IPS-18c (cell line): ENCODE measurements around the gene PVALB.

ENCODE experiments used
- H3K4me3 ChIP-seq: 2 replicates; pipeline ENCODE4 v1.7.0; 2013; ENCODE audit warnings: low read depth, mild to moderate bottlenecking, low read length, moderate library complexity; ENCODE audit not compliant: insufficient read depth
- H3K9me3 ChIP-seq: one replicate; pipeline ENCODE4 v1.6.1; 2013; ENCODE audit warnings: mild to moderate bottlenecking, low read length, moderate library complexity; ENCODE audit not compliant: control insufficient read depth, insufficient read depth

Gene PVALB

DNA sequence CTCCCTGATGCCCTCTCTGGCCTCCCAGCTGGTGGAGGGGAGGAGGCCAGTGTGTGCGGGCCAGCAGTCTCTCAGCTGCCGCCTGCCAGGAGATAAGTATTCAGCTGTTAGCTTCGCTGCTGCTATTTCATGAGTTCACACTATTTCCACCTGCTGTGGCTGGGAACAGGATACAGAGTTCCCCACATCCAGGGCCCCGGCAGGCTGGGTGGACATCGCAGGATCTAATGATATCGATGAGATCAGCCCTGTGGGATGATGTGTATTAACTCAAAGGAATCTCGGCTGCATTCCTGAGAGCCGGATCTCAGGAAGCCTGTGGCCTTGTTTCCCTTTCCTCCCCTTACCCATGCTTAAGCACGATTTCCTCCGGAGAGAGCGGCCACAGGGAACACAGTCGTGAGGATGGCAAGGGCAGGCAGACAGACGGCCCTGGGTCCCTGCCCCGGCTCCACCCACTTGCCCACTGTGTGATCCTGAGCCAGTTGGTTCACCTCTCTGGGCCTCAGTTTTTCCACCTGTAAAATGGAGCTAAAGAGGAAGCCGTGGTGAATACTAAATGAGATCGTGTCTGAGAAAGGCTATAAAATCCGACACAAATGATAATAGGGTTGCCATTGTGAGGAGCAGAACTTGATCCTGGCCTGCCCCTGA is 6.5 kb upstream of the PVALB start:
- Histone ChIP-seq H3K9me3 (no peaks in the 10 kb centered on the region), H3K4me3 (no peak overlapping the region)

DNA sequence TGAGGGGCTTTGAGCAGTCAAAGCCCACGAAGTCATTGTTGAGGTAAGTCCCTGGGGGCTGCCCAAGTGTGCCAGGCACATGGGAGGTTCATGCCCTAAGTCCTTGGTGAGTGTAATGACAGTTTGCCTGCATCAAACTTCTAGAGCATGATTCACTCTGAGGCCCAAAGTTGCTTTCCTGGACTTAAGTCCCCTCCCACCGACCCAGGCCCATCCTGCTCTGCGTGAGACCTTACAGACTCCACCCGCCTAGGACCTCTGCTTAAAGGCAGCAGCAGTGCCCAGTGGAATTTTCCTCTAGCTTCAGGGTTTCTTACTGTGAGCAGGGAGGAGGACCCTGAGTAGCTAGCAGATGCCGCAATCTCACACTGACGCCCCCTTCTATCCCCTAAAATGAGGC is 5.7 kb upstream of the PVALB start:
- H3K9me3 ChIP-seq, result no peaks in the 10 kb centered on the region
- H3K4me3 ChIP-seq, result no peak overlapping the region

DNA sequence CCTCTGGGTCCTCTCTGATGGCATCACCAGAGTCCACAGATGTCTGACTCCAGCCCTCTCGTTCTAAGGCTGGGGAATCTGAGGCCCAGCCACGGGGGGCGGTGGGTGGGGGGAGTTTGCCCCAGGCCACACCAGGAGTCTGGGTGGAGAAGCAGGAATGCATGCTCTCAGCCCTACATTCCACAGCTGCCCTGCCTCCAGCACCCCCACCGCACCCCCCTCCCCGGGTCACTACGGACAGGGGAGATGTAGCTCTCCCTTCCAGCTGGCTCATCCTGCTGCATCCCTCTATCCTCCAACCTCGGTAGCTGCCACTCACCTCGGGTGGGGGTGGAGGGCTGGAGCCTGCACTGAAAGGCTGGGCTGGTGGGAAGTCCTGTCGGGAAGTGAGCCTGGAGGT is 2.3 kb upstream of the PVALB start:
- no peak overlapping the region for H3K4me3 ChIP-seq
- no peaks in the 10 kb centered on the region for H3K9me3 ChIP-seq

DNA sequence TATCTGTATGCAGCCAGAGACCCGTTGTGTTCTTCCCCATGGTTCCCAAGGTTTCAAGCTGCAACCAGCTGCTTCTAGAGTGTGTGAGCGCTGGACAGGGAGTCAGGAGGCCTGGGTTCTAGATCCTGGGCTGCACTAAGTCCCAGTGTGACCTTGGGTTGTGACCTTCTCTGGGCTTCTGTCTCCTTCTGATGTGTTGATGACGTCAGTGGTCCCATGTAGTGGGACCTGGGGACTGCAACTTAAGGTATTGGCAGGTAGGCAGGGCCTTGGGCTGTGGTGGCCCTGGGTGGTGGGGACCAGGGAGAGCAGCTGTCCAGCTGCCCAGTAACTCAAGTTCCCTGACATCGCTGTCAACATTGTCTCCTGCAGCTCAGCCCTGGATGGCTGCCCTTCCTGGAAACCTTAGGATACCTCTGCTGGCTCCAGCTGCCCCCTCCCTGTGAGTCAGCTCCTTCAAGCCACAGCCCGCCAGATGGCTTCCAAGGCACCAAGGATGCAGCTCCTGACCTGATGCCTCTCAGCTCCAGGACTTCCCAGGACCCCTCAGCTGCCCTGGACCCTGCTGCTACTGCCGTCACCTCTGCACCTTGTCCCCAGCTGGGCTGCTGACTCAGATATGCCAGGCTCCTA is 1.3 kb upstream of the PVALB start:
- Histone ChIP-seq H3K4me3 (no peak overlapping the region), H3K9me3 (no peaks in the 10 kb centered on the region)

DNA sequence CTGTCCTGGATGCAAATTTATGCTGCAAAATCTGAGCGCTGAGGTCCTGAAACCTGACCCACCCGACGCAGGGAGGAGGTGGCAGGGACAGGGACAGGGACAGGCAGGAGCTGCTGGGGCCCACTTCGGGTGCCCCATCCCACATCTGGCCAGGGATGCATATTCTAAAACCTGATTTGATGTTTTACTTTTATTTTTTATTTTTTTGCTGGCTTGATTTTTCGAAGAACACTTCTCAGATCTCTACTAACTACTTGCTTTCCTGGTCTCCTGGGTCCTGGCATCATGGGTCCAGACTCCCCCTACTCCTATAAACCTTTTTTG is 652 bp upstream of the PVALB start:
- H3K9me3 ChIP-seq, result no peaks in the 10 kb centered on the region
- no peak overlapping the region for H3K4me3 ChIP-seq

DNA sequence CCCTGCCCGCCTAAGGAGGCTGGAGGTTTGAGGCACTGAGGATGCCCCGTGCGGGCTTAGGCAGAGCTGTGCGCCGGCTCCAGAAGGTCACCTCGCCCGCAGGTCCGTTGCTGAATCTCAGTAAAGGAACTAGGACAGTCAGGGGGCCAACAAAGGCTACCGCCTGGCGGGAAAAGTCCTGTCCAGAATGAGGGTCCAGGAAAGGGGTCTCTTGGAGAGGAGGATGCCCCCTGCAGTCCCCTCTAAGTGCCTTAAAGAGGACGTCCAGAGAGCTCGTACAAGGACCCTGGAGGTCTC is 548 bp downstream of the PVALB start:
- Histone ChIP-seq H3K9me3 (no peaks in the 10 kb centered on the region), H3K4me3 (peak overlapping the region; percentile 54)

DNA sequence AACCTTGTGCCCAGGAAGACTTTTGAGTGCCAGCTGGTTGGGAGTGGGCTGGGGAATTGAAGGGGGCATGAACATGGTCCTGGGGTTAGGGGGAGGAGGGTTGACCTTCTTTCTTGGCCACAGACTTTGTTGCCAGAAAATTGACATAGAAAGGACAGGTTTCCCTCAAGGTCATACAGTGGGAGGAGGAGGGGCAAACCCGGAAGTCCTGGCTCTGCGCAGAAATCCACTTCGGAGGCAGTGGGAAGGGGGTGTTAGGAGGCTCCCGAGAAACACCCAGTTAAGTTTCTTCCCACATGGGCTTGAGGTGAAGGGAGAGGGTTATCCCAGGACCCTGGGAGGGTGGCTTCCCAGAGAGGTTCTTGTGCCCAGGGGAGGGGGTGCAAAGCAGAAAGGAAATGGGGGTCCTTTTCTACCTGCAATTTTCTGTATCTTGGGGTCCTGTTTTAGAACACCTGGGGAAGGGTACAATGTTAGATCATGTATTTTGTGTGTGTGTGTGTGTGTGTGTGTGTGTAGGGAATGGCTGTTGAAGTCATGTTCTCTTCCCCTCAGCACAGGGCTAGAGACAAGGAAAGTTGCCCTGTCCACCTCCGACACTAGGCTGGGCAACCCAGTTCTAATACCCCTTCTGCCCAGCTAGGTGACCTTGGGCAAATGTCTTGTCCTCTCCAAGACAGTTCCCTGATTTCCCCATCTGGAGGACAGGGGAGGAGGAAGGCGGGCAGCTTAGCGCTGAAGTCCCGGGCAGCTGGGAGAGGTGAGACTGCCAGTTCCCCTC is 1.1 kb downstream of the PVALB start:
- Histone ChIP-seq H3K4me3 (peak overlapping the region; percentile 54), H3K9me3 (no peaks in the 10 kb centered on the region)

DNA sequence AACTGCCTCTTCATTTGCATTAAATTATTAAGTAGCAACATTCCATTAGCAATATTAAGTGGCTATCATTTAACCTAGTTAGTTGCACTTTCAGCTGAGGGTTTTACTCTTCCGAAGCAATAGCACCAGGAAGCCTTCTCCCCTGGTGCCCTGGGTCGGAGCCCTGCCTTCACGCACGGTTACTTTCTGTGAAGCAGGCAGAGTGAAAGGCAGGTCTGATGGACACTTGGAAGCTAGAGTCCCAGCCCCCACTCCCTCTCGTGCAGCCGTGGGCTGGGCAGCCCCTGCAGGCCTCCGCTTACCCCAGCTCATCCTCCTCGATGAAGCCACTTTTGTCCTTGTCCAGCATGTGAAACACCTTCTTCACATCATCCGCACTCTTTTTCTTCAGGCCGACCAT is 2.0 kb downstream of the PVALB start:
- H3K9me3 ChIP-seq, result no peaks in the 10 kb centered on the region
- no peak overlapping the region for H3K4me3 ChIP-seq

DNA sequence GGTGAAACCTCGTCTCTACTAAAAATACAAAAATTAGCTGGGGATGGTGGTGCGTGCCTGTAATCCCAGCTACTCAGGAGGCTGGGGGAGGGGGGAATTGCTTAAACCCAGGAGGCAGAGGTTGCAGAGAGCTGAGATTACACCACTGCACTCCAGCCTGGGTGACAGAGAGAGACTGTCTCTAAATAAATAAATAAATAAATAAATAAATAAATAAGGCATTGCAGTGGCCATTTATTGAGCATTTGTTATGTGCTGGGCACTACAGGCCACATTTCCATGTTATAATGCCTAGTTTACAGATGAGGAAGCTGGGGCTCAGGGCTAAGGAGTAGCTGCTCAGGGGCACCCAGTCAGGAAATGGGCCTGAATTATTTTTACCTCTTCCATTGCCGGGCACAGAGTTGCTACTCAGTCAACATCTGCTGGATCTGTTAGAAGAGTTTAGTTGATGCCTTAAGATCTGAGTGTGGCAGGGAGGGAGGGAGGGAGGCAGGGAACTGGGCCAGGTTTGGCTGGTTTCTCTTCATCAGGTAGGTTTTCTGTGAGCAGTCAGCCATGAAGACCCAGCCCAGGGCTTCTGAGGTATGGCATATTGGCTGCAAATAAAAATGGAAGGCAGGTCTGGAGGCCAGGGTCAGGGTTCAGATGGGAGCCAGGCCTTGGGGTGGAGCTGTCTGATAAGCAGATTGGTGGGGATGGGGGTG is 5.6 kb downstream of the PVALB start:
- Histone ChIP-seq H3K9me3 (no peaks in the 10 kb centered on the region), H3K4me3 (no peak overlapping the region)

DNA sequence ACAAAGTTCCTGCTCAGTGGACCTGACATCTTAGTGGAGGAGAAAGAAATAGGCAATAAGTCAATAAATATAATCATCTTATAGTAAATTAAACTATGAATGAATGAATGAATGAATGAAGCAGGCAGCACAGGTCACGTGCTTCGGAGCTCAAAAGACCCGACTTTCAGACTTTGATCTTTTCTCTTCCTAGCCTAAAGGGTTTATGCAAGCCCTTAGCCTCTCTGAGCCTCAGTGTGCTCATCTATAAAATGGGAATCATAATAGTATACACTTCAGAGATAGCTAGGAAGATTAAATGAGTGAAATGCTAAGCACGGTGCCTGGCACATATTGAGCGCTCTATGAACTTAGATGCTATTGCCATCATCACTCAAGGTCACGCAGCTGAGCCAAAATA is 7.5 kb downstream of the PVALB start:
- no peak overlapping the region for H3K4me3 ChIP-seq
- no peaks in the 10 kb centered on the region for H3K9me3 ChIP-seq

DNA sequence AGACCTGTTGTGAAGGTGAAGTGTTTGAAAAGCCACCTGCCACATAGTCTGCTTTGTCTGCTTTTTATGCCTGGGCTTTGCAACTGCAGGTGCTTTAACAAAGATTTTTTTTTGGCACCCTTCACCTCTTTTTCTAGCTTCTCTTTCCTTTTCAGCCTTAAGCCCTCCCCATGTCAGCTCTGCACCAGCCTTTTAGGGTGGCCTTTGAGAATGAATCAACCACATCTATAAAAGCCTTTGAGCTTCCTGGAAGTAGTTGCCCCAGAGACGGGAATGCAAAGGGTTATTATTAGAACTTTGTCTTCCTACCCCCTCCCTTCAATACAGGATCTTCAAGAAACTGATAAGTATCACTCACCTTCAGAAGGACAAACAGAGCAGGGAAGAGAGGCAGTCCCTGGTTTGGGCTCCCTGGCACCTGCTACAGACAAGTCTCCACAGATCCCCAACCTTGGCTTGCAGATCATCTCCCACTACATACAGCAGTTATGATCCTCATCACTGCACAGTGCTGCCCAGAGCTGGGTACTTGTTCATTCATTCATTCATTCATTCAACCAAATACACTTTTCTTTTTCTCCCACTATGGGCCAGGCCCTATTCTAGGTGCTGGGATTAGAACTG is 8.0 kb downstream of the PVALB start:
- Histone ChIP-seq H3K4me3 (no peak overlapping the region), H3K9me3 (no peaks in the 10 kb centered on the region)

DNA sequence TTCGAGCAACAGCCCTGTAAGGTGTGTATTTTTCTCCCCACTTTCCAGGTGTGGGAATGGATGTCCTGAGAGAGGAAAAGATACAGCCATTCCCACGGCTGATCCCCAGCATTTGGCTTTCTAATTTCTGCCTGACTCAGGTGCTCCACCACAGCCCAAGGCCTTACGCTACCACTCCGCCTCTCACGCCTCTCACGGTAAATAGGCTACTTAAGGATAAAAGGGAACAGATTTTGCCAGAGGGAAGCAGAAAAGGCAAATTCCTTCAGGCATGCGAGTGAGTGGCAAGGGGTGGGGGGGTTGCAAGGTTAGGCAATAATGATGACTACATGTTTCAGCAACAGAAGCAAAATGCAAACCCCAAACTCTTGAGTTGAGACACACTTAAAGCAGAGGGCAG is 9.2 kb downstream of the PVALB start:
- H3K9me3 ChIP-seq, result no peaks in the 10 kb centered on the region
- no peak overlapping the region for H3K4me3 ChIP-seq

DNA sequence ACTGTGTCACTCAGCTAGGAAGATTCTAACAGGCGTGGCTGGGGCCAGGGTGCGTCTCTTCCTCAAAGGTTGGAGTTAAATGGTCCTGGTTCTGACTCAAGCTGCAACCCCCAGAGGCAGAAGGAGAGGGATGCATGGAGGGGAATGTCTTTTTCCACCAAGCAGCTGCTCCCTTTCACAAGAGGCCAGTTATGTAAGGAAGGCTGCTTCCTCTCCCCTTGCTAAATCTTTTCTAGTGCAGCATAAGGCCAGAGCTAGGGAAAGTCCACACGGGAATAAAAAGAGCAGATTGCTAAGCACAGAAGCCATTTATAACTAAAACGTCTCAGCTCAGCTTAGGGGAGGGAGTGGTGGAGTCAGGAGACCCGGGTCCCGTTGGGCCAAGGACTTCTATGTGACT is 10.0 kb downstream of the PVALB start:
- Histone ChIP-seq H3K4me3 (no peak overlapping the region), H3K9me3 (no peaks in the 10 kb centered on the region)

DNA sequence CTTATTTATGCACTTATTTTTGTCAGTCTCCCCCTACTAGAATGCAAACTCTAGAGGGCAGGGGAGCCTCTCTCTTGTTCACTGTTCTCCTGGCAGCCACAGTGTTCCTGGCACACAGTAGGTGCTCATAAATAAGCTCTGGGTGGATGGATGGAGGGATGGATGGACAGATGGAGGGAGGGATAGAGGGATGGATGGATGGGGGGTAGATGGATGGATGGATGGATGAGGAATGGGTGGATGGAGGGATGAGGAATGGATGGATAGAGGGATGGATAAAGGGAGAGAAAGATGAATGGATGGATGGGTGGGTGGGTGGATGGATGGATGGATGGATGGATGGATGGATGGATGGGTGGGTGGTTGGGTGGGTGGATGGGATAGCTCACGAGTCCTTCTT is 13.5 kb downstream of the PVALB start:
- H3K4me3 ChIP-seq, result no peak overlapping the region
- no peaks in the 10 kb centered on the region for H3K9me3 ChIP-seq

DNA sequence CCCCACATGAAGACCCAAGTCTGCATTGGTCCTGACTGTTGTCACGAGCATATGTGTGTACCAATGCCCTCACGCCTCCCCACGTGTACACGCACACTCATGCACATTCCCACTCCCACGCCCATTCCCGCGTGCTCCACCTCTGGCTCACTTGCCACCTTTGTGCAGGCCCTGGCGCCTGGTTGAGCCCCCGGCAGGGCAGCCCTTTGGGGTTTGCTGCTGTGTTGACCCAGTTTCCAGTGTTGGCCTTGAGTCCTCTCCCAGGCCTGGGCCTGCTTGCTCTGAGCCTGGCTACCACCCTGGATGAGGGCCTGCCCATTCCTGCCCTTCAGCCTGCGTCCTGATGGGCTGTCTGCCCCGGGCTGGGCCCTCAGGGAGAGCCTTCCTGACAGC is 18.2 kb downstream of the PVALB start:
- no peaks in the 10 kb centered on the region for H3K9me3 ChIP-seq
- no peak overlapping the region for H3K4me3 ChIP-seq

DNA sequence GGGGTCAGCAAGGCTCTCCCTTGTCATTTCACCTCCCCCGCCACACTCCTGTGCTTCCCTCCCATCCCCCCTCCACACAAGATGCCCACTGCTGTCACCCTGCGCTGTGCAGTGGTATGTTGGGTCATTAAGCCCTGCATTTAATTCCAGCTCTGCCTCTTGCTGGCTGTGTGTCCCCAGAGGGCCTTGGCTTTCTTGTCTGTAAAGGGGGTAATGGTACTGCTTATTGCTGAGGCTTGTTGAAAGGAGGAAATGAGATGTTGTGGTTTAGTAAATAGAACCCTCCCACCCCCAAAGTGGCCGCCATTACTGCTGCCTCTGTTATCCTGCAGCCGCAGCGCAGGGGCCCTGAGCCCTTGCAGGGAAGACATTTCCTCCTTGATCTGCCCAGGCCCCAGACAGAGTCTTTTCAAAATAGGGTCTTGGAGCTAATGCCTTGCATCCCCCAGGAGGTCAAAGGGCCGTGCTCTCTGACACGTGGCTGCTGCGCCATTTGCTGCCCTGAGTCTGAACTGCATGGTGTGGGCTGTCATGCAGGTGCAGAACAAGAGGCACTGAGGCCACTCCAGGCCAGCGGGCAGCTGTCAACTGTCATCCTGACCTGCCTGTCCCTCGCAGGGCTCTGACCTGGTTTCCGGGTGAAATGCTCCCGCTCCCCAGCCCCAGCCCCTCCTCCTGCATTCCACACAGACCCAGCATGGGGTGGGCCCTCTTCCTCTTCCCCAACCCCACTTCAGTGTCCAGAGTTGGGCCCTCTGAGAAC is 18.7 kb downstream of the PVALB start:
- peak overlapping the region; percentile 28; the same call in 1 of the 2 replicates for H3K4me3 ChIP-seq
- H3K9me3 ChIP-seq, result no peaks in the 10 kb centered on the region

DNA sequence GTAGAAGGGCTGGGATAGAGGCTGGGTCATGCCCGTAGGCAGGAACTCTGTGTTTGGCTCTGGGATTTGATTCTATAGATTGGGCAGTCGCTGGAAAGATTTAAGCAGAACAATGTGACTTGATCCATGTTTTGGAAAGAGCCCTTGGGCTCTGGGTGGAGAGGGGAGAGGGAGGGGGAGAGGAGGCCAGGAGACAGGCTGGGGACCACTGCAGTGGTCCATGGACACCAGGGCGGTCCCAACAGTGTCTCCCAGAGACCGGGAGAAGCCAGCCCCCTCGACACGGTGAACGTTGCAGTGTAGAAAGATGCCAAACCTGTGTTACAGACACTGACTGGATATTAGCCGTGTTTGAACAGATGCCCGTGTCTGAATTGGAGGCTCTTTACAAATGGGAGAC is 19.5 kb downstream of the PVALB start:
- no peaks in the 10 kb centered on the region for H3K9me3 ChIP-seq
- no peak overlapping the region for H3K4me3 ChIP-seq
